NT2/D1 (cell line): ENCODE data around the gene DLX2.

ENCODE experiments used
- DNase-seq: peaks from one replicate; pipeline ENCODE4 v3.0.0-alpha.2; 2011; ENCODE audit warnings: low read depth, low spot score
- H3K27me3 ChIP-seq: 2 replicates; pipeline ENCODE4 v1.6.0; 2011; ENCODE audit warnings: mild to moderate bottlenecking; ENCODE audit not compliant: insufficient read length, insufficient read depth
- H3K36me3 ChIP-seq: 2 replicates; pipeline ENCODE4 v1.6.1; 2011; ENCODE audit warnings: mild to moderate bottlenecking, low read length, mixed read lengths; ENCODE audit not compliant: insufficient read depth, insufficient read length
- H3K4me1 ChIP-seq: 2 replicates; pipeline ENCODE4 v1.5.1; 2011; ENCODE audit not compliant: insufficient read depth, insufficient read length
- H3K4me3 ChIP-seq: 2 replicates; pipeline ENCODE4 v1.5.1; 2011; ENCODE audit warnings: low read depth; ENCODE audit not compliant: insufficient read length
- H3K9ac ChIP-seq: 2 replicates; pipeline ENCODE4 v1.6.0; 2011; ENCODE audit warnings: low read depth; ENCODE audit not compliant: insufficient read length
- H3K9me3 ChIP-seq: 2 replicates; pipeline ENCODE4 v1.5.1; 2011; ENCODE audit warnings: mild to moderate bottlenecking, low read length; ENCODE audit not compliant: insufficient read depth
- SUZ12 ChIP-seq: IDR thresholded peaks from 2 replicates; pipeline ENCODE4 v1.6.1; 2011; ENCODE audit not compliant: insufficient read length, insufficient read depth; ENCODE audit errors: extremely low read depth
- YY1 ChIP-seq: IDR thresholded peaks from 2 replicates; pipeline ENCODE4 v1.6.1; 2011; ENCODE audit not compliant: insufficient read length, insufficient read depth
- ZNF274 ChIP-seq: IDR thresholded peaks from 2 replicates; pipeline ENCODE4 v1.6.1; 2011; ENCODE audit warnings: mild to moderate bottlenecking, low read depth, low read length

Gene DLX2

DNA sequence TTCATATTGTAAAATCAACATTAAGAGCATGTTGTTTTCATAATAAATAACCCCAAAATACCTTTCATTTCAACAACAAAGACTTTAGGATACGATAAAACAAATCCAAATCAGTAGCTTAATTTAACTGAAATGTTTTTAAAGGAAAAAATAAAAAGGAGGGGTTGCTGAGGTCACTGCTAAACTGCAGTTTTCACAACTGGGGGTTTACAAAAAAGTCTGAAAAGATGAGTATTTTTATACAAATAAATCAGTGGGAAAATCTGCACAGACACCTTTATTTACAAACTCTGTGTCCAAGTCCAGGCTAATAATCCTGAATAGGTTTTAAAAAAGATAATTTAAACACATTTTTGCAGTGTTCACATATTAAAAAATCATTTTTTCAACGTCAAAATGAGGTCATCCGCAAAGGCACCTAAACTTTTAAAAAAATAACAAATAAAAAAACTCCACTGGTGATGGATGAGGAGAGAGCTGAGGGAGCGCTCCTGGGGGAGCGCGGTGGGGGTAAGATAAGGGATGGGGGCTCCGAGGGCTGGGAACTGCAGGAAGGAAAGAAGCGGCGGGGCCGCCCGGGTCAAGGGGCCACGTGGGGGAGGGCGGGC is 3.1 kb downstream of the DLX2 start:
- H3K4me3 ChIP-seq: peak overlapping the region; percentile 19
- no peak for TF ChIP-seq SUZ12
- no peak for TF ChIP-seq ZNF274
- no peak for TF ChIP-seq YY1
- H3K9ac ChIP-seq: no peak overlapping the region
- peaks cover 92% of the 10 kb centered on the region for H3K27me3 ChIP-seq
- no peak for DNase-seq
- no peaks in the 10 kb centered on the region for H3K36me3 ChIP-seq
- H3K4me1 ChIP-seq: peaks cover 13% of the 10 kb centered on the region
- no peaks in the 10 kb centered on the region for H3K9me3 ChIP-seq

GRCh38 chr2:172098650-172099471 is 3.8 kb downstream of the DLX2 start:
- H3K4me3 ChIP-seq: peak overlapping the region; percentile 19

GRCh38 chr2:172098287-172098649 is 4.4 kb downstream of the DLX2 start:
- peaks cover 97% of the 10 kb centered on the region for H3K27me3 ChIP-seq
- no peak for TF ChIP-seq SUZ12
- TF ChIP-seq ZNF274: no peak
- TF ChIP-seq YY1: no peak
- no peak overlapping the region for H3K9ac ChIP-seq
- no peak for DNase-seq
- no peaks in the 10 kb centered on the region for H3K36me3 ChIP-seq
- peaks cover 17% of the 10 kb centered on the region for H3K4me1 ChIP-seq
- H3K4me3 ChIP-seq: no peak overlapping the region
- H3K9me3 ChIP-seq: no peaks in the 10 kb centered on the region

More at GRCh38 chr2:172098650-172099471, 3.8 kb downstream of the DLX2 start:
- no peaks in the 10 kb centered on the region for H3K36me3 ChIP-seq
- peaks cover 17% of the 10 kb centered on the region for H3K4me1 ChIP-seq
- DNase-seq: no peak
- peaks cover 97% of the 10 kb centered on the region for H3K27me3 ChIP-seq
- no peaks in the 10 kb centered on the region for H3K9me3 ChIP-seq
- peak overlapping the region; percentile 38 for H3K9ac ChIP-seq
- TF ChIP-seq YY1 (no peak), ZNF274 (no peak), SUZ12 (no peak)

DNA sequence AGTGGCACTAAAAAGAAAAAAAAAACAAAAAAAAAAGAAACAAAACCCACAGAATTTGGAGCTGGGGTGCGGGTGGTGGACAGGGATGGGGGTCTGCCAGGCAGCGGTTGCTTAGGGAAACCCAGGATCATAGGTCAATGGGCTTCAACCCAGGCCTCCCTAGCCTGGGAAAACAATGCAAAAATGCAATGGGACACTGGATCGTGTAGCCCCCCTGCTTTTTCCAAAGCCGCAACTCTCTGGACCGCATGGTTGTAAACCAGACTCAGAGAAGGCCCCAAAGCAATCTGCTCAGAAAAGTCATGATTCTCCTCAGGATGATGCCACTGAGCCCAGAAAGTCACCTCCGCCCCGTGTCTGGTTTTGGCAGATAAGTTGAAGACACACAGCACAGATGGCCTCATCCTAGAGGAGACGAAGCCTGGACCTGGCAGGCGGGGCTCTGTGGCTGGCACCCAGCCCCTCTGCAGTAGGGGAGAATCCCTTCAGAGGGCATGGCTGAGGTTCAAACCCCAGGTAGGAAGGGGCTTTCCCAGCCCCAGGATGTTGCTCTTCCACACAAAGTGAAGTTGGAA is 5.1 kb downstream of the DLX2 start:
- no peaks in the 10 kb centered on the region for H3K9me3 ChIP-seq
- no peak for DNase-seq
- H3K36me3 ChIP-seq: no peaks in the 10 kb centered on the region
- H3K9ac ChIP-seq: no peak overlapping the region
- no peak overlapping the region for H3K4me3 ChIP-seq
- no peak for TF ChIP-seq SUZ12
- TF ChIP-seq ZNF274: no peak
- no peak for TF ChIP-seq YY1
- peaks cover 98% of the 10 kb centered on the region for H3K27me3 ChIP-seq
- H3K4me1 ChIP-seq: peaks cover 17% of the 10 kb centered on the region

DNA sequence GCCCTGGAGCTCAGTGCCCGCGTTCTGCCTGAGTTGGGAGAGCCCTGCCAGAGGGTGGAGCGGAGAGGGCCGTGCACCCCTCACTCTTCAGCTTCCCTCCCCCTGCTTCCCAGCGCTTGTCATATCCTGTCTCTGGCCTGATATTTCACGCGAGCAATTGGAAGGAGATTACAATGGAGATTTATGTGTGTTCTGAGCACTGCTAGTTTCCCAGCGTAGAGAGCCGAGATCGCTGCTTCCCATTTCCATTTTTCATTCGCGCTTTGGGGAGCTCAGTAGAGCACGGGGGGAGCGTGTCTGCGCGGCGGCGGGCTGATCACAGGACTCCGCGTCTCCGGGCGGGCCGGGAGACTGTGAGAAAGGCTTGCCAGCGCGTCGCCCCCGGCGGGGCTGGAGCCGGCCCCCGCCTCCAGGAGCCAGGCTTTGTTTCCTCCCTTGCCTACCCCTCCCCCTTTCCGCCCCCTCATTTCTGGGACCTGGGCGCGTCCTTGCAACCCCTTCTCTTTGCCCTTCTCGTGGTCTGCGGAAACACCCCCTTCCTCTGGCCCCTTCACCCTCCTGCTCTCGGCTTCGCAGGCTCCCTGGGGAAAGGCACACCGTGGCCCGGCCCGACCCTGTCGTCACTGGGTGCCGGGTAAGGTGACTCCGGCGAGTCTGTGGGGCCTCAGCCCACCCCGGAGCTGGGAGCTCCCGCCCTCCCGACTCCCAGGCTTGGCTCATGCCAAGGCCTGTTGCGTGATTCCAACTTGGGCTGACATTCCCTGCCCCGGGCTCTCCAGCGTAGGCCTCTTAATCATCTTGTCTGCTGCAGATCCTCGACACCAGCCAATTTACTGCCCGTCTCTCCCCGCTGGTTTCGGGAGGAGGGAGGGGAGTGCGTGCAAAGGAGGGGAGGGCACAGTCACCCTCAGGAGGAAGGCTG is 5.8 kb downstream of the DLX2 start:
- Histone ChIP-seq H3K27me3 (peaks cover 99% of the 10 kb centered on the region), H3K9me3 (no peaks in the 10 kb centered on the region), H3K9ac (peak overlapping the region; percentile 71), H3K4me1 (peaks cover 17% of the 10 kb centered on the region), H3K36me3 (no peaks in the 10 kb centered on the region), H3K4me3 (peak overlapping the region; percentile 39)
- TF ChIP-seq YY1: no peak
- no peak for TF ChIP-seq SUZ12
- no peak for TF ChIP-seq ZNF274
- no peak for DNase-seq

GRCh38 chr2:172095905-172096625 is 6.6 kb downstream of the DLX2 start:
- no peak for DNase-seq
- no peaks in the 10 kb centered on the region for H3K36me3 ChIP-seq
- H3K9me3 ChIP-seq: no peaks in the 10 kb centered on the region
- TF ChIP-seq YY1 (no peak), ZNF274 (no peak), SUZ12 (no peak)
- peak overlapping the region; percentile 59 for H3K4me3 ChIP-seq
- H3K27me3 ChIP-seq: peaks cover 99% of the 10 kb centered on the region
- H3K4me1 ChIP-seq: peaks cover 13% of the 10 kb centered on the region
- H3K9ac ChIP-seq: peak overlapping the region; percentile 71
